Activated CD8-positive, alpha-beta memory T cell treated with anti-CD3 and anti-CD28 coated beads for 24 hours (primary cell): ENCODE results near the gene BLTP3B.
"Not testable (repeated sequence)": the region's sequence is repeated elsewhere in the genome, so short reads cannot be mapped to it uniquely, and the experiment has no call there.

Source experiments
- DNase-seq: peaks from one replicate; pipeline ENCODE4 v3.0.0-alpha.2; 2020

Gene BLTP3B

GRCh38 chr12:100142851-100143559 lies at the start of gene BLTP3B:
BLTP3B (minus strand) TSS chr12:100142874; CDS start chr12:100142635, 239 bp downstream.
- peak; percentile 97 for DNase-seq

GRCh38 chr12:100189636-100190394 lies 47.1 kb upstream of the BLTP3B start:
- DNase-seq = no peak

DNA sequence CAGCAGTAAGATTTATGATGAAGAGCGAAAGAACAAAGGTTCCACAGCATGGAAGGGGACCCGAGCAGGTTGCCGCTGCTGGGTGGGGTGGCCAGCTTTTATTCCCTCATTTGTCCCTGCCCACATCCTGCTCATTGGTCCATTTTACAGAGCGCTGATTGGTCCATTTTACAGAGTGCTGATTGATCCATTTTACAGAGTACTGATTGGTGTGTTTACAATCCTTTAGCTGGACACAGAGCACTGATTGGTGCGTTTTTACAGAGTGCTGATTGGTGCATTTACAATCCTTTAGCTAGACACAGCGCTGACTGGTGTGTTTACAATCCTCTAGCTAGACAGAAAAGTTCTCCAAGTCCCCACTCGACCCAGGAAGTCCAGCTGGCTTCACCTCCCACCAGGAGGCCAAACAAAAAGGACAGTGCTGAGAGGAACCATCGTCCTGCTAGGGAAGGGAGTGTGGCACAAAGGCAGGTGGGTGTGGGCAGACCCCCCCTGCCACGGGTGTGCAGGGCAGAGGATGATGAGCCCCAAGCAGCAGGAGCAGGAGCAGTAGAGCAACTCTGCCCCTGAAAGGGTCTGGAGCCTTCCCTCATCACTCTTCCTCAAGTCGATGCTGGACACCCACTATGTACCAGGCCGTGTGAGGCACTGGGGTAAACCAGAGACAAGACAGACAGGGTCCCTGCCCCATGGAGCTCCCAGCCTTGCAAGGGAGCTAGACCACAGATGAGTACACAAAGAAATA lies 46.4 kb upstream of the BLTP3B start:
- DNase-seq = not testable (repeated sequence)

GRCh38 chr12:100187857-100188519 lies 45.3 kb upstream of the BLTP3B start:
- no peak for DNase-seq

GRCh38 chr12:100187068-100187467 lies 44.4 kb upstream of the BLTP3B start:
- DNase-seq = no peak

- no peak for DNase-seq
These were observed 43.4 kb upstream of the BLTP3B start for GRCh38 chr12:100186071-100186470.

DNA sequence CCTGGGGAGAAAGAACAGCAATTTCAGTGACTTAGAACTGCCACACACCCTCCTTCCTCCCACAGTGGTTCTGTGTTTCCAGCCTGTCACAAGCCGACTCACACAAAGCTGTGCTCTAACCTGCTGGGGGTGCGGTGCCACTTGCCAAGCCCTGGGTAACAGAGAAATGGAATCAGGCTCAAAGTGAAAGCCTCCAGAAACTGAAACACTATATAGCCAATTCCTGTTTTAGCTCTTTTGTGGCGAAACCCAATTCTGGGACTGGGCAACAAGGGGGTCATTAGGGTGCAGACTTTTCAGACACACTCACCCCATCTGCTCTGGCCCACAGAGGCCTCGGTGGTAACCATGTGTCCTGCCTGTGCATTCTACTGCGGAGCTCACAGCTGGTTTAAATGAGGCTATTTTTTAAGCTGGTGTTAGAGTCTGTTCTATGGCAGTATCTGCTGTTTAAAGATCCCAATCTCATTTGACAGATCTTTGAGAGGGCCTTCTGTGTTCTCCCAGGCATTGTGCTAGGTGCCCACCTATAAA lies 42.8 kb upstream of the BLTP3B start:
- DNase-seq = no peak

DNA sequence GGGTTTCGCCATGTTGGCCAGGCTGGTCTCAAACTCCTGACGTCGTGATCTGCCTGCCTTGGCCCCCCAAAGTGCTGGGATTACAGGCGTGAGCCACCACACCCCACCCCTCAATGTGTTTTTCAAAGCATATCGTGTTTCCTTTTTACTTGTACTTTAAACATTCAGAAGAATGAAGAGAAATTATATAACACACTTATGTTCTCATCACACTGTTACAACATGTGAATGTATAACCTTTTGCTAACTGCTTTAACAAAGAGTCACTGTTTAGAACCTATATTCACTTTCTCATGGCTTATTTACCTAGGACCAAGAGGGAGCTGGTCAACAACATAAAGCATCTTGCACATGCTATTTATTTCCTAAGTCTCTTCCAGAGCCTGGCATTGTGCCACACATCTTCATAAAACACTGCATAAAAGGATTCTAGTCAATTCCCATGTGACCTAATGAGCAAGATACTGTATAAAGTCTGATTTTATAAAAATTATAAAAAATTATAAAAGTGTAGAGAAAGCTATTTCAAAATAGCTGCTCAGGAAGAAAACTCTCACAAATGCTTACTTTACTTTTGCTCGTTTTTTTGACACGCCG lies 42.0 kb upstream of the BLTP3B start:
- no peak for DNase-seq

DNA sequence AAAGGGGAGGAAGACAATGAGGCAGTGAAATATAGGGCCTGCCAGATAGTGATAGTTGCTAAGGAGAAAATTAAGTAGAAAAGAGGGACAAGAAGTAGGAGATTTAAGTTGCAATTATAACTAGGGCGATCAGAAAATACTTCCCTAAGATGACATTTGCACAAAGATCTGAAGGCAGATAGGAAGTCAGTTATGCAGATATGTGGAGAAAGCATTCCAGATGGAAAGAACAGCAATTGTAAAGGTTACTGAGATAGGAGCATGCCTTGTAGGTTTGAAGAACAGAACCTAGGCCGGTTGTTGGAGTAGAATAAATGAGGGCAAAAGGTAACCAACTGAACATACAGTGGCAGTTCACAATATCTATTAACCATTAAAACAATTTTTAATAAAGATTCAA lies 36.6 kb upstream of the BLTP3B start:
- no peak for DNase-seq

DNA sequence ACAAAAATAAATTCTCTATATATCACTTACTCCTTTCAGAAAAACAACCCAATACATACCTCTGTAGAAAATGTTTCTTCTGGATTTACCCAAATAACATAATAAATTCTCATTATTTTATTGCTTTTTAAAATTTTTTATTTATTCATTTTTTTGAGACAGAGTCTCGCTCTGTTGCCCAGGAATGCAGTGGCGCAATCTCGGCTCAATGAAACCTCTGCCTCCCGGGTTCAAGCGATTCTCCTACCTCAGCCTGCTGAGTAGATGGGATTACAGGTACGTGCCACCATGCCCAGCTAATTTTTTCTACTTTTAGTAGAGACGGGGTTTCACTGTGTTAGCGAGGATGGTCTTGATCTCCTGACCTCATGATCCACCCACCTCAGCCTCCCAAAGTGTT lies 33.8 kb upstream of the BLTP3B start:
- not testable (repeated sequence) for DNase-seq

GRCh38 chr12:100174495-100174894 lies 31.8 kb upstream of the BLTP3B start:
- DNase-seq = no peak

- no peak for DNase-seq
These were observed 30.4 kb upstream of the BLTP3B start for GRCh38 chr12:100173111-100173510.

DNA sequence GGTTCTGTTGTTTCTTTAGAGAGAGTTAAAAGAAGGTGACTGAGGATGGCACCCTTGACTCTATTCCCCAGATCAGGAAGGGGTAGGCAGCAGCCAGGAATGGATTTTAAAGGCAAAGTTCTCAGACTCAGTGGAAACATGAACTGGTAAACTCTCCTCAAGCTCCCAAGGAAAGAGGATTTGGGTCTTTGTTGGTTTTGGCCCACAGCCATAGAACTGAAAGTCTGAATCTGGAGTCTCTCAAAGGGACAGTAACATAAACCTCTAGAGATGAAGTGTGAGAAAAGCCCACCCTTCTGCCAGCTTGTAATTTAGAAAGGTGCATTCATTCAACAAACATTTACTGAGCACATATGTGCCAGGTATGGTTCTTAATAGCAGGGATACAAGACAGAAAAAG lies 28.6 kb upstream of the BLTP3B start:
- DNase-seq = no peak

DNA sequence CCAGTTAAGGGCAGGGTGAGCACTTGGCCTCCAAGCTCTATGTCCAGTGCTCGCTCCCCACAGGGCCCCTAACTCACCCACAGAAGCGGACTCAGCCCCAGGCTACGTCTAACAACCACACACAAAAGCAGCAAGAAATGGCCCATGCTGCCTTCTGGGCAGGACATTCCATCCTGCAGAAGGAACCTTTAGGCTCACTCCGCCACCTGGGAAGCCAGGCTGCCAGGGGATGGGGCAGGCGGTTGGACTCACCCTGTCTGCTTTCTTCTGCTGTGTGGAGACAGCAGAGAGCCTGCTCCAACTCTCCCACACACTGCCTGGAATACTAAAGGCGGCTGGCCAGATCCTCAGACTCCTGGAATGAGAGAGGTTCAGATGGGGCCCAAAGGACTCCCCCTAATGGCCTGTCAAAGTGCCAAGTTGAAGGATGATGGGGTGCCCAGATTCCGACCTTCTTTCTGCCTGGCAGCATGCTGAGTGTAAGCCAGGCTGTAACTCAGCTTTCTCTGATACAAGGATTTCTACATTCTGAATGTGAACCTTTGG lies 27.7 kb upstream of the BLTP3B start:
- DNase-seq = no peak

DNA sequence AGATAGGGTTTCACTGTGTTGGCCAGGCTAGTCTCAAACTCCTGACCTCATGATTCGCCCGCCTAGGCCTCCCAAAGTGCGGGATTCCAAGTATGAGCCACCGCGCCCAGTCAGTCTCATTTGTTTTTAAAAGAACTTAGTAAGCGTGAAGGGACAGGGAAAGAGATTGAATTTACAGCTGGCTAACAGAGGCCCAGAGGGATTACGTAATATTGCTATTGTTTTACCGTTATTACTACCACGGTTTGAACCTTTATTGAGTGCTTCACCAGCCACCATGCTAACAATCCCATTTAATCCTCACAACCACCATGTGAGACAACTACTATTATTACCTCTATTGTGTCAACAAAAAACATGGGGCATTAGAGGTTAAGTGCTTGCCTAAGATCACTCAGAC lies 26.7 kb upstream of the BLTP3B start:
- DNase-seq = no peak

- DNase-seq = no peak
These were observed 25.9 kb upstream of the BLTP3B start for GRCh38 chr12:100168562-100168961.

DNA sequence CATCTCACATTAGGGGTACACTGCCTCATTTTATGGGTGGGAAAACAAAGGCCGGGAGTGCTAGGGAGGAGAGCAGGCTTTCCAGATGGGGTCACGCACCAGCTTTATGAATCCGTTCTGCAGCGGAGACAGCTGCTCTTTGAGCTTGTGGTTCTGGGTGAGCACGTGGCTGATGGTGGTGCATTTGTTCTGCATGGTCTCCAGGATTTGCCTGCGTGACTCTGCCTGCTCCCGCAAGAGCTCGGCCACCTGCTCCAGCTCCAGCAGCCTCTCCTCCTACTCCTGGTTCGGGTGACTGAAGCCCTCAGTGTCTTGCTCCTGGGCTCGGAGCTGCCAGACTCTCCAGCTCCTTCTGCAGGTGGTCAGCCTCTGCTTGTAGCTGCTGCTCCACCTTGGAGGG lies 23.6 kb upstream of the BLTP3B start:
- no peak for DNase-seq

- DNase-seq = no peak
These were observed 22.7 kb upstream of the BLTP3B start for GRCh38 chr12:100165356-100165755.

- no peak for DNase-seq
These were observed 21.6 kb upstream of the BLTP3B start for GRCh38 chr12:100164153-100164704.

DNA sequence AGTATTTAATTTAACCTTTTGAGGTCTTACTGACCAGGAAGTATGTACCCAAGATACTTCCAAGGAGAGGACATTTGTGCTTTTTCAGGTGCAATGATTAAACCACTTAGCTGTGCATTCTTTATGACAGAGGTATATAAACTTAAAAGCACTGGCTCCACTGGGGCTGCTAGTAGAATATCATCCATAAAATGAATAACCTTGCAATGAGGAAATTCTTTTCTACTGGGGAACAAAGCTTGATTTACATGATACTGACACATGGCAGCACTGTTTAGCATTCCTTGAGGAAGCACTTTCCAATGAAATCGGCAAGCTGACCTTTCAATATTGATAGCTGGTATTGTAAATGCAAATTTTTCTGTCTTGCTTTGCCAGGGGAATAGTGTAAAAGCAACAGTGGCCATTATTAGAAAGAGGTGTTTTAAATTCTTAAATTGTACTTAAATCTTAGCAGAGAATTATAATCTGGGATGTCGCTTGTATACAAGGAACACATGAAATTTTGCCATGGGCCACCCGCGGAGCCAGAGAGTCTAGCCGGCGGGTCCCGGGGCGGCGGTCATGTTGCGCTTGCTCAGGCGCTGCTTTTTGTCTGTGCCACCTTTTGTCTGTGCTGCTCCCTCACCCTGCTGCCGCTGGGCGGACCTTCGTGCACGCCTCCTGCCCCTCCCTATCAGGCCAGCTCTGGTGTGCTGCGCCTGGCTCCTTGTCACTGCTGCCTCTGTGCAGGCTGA lies 20.9 kb upstream of the BLTP3B start:
- DNase-seq = peak; percentile 84
